ENCODE data around the gene SLC4A3.

The SLC4A3 gene, protein sequence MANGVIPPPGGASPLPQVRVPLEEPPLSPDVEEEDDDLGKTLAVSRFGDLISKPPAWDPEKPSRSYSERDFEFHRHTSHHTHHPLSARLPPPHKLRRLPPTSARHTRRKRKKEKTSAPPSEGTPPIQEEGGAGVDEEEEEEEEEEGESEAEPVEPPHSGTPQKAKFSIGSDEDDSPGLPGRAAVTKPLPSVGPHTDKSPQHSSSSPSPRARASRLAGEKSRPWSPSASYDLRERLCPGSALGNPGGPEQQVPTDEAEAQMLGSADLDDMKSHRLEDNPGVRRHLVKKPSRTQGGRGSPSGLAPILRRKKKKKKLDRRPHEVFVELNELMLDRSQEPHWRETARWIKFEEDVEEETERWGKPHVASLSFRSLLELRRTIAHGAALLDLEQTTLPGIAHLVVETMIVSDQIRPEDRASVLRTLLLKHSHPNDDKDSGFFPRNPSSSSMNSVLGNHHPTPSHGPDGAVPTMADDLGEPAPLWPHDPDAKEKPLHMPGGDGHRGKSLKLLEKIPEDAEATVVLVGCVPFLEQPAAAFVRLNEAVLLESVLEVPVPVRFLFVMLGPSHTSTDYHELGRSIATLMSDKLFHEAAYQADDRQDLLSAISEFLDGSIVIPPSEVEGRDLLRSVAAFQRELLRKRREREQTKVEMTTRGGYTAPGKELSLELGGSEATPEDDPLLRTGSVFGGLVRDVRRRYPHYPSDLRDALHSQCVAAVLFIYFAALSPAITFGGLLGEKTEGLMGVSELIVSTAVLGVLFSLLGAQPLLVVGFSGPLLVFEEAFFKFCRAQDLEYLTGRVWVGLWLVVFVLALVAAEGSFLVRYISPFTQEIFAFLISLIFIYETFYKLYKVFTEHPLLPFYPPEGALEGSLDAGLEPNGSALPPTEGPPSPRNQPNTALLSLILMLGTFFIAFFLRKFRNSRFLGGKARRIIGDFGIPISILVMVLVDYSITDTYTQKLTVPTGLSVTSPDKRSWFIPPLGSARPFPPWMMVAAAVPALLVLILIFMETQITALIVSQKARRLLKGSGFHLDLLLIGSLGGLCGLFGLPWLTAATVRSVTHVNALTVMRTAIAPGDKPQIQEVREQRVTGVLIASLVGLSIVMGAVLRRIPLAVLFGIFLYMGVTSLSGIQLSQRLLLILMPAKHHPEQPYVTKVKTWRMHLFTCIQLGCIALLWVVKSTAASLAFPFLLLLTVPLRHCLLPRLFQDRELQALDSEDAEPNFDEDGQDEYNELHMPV

DNA sequence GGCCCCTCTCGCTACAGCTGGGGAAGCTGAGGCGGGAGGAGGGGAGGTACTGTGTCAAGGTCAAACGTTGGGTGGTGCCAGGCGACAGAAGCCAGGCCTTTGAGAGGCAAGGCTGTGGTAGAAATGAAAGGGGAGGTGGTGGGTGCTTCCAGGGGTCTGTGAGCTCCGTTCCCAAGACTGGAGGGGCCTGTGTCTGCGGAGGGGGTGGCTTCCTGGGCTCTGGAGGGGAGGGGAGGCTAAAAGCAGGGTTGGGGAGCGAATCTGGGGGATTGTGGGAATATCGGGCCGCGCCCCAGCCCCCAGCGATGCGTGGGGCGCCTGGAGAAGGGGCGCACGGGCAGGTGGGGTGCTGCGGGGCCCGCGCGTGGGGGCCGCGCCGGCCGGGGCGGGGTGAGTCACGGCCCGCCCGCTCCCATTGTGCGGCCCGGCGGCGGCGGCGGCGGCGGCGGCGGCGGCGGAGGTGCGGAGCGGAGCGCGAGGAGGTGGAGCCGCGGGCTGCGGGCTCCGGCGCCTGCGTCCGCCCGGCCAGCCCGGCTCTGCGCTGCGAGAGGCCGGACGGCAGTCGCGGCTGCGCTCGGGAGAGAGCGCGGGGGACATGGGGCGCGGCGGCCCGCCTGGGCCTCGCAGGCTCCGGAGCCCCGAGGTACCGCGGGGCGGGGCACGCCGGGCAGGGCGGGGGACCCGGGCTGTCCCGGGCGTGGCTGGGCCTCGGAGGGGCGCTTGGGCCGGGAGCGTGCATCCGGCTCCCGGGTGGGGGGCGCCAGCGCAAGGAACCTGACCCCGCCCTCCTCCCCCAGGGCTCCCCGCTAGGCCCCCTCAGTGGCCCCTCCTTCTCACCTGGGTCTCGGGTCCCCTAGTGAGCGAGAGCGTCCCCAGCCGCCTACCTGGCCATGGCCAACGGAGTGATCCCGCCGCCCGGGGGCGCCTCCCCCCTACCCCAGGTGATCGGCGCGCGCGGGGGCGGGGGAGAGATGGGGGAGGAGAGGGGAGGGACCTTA lies at the start of gene SLC4A3:
Gene SLC4A3 (plus strand): TSS at position 528 of the 998 bp plus-strand sequence. CDS start 363 bp downstream, at position 891.
- Histone ChIP-seq H3K4me2 (ENCODE audit: insufficient read depth, low read length) (no peak within 1 kb of the TSS), H3K9ac (ENCODE audit: low read depth, low read length) (no peak within 1 kb of the TSS), H3K27me3 (ENCODE audit: insufficient read depth, low read length, poor library complexity) (peaks cover 2% of the 10 kb centered on the region), H3K4me3 (ENCODE audit: low read depth in 1 of 2, low read length in 2 of 2) (no peak within 1 kb of the TSS), H2AFZ (ENCODE audit: low read depth, low read length) (no peak within 1 kb of the TSS), H3K79me2 (ENCODE audit: insufficient read depth, low read length) (no peaks in the 10 kb centered on the region), H3K36me3 (ENCODE audit: insufficient read depth, low read length) (no peaks in the 10 kb centered on the region), H4K20me1 (ENCODE audit: insufficient read depth, low read length) (no peaks in the 10 kb centered on the region), H3K9me3 (ENCODE audit: insufficient read depth, low read length, severe bottlenecking) (no peaks in the 10 kb centered on the region), H3K4me1 (ENCODE audit: insufficient read depth, low read length) (no peaks in the 10 kb centered on the region), H3K27ac (ENCODE audit: low read length) (no peak within 1 kb of the TSS)
- ATAC-seq (ENCODE audit: insufficient read depth, low read depth) (no peak), DNase-seq (no peak)
- TF ChIP-seq EZH2 (IDR thresholded peaks at IDR 0.05; ENCODE audit: borderline replicate concordance, low read depth, low read length, severe bottlenecking), result no peak
- TF ChIP-seq, protein P1, sequence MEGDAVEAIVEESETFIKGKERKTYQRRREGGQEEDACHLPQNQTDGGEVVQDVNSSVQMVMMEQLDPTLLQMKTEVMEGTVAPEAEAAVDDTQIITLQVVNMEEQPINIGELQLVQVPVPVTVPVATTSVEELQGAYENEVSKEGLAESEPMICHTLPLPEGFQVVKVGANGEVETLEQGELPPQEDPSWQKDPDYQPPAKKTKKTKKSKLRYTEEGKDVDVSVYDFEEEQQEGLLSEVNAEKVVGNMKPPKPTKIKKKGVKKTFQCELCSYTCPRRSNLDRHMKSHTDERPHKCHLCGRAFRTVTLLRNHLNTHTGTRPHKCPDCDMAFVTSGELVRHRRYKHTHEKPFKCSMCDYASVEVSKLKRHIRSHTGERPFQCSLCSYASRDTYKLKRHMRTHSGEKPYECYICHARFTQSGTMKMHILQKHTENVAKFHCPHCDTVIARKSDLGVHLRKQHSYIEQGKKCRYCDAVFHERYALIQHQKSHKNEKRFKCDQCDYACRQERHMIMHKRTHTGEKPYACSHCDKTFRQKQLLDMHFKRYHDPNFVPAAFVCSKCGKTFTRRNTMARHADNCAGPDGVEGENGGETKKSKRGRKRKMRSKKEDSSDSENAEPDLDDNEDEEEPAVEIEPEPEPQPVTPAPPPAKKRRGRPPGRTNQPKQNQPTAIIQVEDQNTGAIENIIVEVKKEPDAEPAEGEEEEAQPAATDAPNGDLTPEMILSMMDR (IDR thresholded peaks at IDR 0.05; ENCODE audit: borderline replicate concordance, extremely low read depth, low read length, poor library complexity, severe bottlenecking), result no peak

DNA sequence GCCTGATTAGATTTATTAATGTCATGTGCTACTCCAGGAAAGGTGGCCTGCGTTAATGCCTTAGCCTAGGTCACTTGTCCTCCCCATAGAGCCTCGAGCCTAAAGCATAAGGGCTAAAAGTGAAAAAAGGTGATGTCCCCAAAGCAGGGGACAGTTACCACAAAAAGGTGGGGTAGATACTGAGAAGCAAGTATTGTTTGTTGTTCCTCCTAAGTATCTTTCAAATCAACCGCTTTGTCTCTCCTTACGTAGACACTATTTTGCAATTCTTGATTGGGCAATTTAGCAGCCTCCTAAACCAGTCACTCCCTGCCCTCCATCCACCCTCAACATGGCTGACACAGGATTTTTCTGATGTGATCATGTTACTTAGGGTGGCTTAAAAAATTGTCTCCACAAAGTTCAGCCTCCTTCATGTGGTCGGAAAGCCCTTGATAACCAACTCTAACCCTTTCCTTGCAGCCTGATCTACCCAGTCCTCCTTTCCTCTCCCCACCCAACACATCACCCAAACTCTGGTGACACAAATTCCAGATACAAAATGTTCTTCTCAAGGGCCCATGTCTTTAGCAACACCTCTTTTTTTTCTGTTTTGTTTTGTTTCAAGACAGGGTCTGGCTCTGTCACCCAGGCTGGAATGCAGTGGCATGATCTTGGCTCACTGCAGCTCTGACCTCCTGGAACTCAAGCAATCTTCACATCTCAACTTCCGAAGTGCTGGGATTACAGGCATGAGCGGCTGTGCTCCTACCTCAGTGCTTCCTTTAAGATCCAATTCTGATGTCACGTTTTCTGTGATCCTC lies 48.4 kb upstream of the SLC4A3 start:
- Histone ChIP-seq H3K4me1 (ENCODE audit: insufficient read depth, low read length) (no peaks in the 10 kb centered on the region), H3K4me2 (ENCODE audit: insufficient read depth, low read length) (no peak overlapping the region), H3K27me3 (ENCODE audit: insufficient read depth, low read length, poor library complexity) (peaks cover 6% of the 10 kb centered on the region), H4K20me1 (ENCODE audit: insufficient read depth, low read length) (no peaks in the 10 kb centered on the region), H3K4me3 (ENCODE audit: low read depth in 1 of 2, low read length in 2 of 2) (no peak overlapping the region), H3K36me3 (ENCODE audit: insufficient read depth, low read length) (no peaks in the 10 kb centered on the region), H3K9me3 (ENCODE audit: insufficient read depth, low read length, severe bottlenecking) (no peaks in the 10 kb centered on the region), H2AFZ (ENCODE audit: low read depth, low read length) (no peak overlapping the region), H3K27ac (ENCODE audit: low read length) (no peak overlapping the region), H3K79me2 (ENCODE audit: insufficient read depth, low read length) (no peaks in the 10 kb centered on the region), H3K9ac (ENCODE audit: low read depth, low read length) (no peak overlapping the region)
- TF ChIP-seq, protein P1 (IDR thresholded peaks at IDR 0.05; ENCODE audit: borderline replicate concordance, extremely low read depth, low read length, poor library complexity, severe bottlenecking), result no peak
- no peak for TF ChIP-seq EZH2 (IDR thresholded peaks at IDR 0.05; ENCODE audit: borderline replicate concordance, low read depth, low read length, severe bottlenecking)
- ATAC-seq (ENCODE audit: insufficient read depth, low read depth), result no peak
- DNase-seq, result no peak

Measured in DND-41 (cell line).